Activated CD8-positive, alpha-beta T cell treated with anti-CD3 and anti-CD28 coated beads for 36 hours (primary cell): ENCODE measurements around the gene SYF2. TPM values are rescaled to one million over a fixed set of nuclear protein-coding genes. Genes with fewer than 3 reads are reported as not detected.

ENCODE experiments used
- ATAC-seq: fragments of 200-7000 bp; cut with Tn5 transposase; one replicate; pipeline ENCODE4 v1.10.0; 2021; ENCODE audit warnings: mild to moderate bottlenecking, moderate library complexity
- CTCF ChIA-PET: fragments of 350-600 bp; sonication (Branson Sonifier 250); formaldehyde crosslinking; loops from one replicate; lab custom pipeline; 2021; ENCODE audit warnings: antibody characterized with exemption; lab: Charles Lee
- POLR2A ChIA-PET: fragments of 350-600 bp; sonication (Branson Sonifier 250); formaldehyde crosslinking; loops from one replicate; lab custom pipeline; 2021; ENCODE audit warnings: antibody characterized with exemption; lab: Charles Lee
- DNase-seq: peaks from one replicate; pipeline ENCODE4 v3.0.0-alpha.2; 2020
- H3K27ac Mint-ChIP-seq: one replicate; pipeline ENCODE4 v1.8.0; 2021; ENCODE audit warnings: mild to moderate bottlenecking, mixed read lengths
- H3K27me3 Mint-ChIP-seq: one replicate; pipeline ENCODE4 v1.8.0; 2021; ENCODE audit warnings: mixed read lengths
- H3K36me3 Mint-ChIP-seq: one replicate; pipeline ENCODE4 v1.8.0; 2021; ENCODE audit warnings: low read depth, mixed read lengths
- H3K4me1 Mint-ChIP-seq: one replicate; pipeline ENCODE4 v1.8.0; 2021; ENCODE audit warnings: low read depth, mixed read lengths
- H3K4me3 Mint-ChIP-seq: one replicate; pipeline ENCODE4 v1.8.0; 2021; ENCODE audit warnings: mild to moderate bottlenecking, moderate library complexity, mixed read lengths
- H3K9me3 Mint-ChIP-seq: one replicate; pipeline ENCODE4 v1.8.0; 2021; ENCODE audit warnings: mixed read lengths
- intact Hi-C: fragments of 100-400 bp; cut with micrococcal nuclease; formaldehyde crosslinking; loops from one replicate; pipeline ENCODE4 v1.10.0; 2022
- total RNA-seq, 2 experiments: library from RNA; stranded (reverse); gene quantifications; one replicate each; pipeline ENCODE4 v1.2.3, GENCODE V29; 2021
- TF ChIP-seq, protein P1 (sequence below): fragments of 200-600 bp; IDR thresholded peaks from one replicate; pipeline ENCODE4 v1.8.0; 2022; ENCODE audit warnings: antibody characterized with exemption, mild to moderate bottlenecking

SYF2 gene
- total RNA-seq, 2 experiments from 2014 or later = 35.7 to 39.6 TPM

DNA sequence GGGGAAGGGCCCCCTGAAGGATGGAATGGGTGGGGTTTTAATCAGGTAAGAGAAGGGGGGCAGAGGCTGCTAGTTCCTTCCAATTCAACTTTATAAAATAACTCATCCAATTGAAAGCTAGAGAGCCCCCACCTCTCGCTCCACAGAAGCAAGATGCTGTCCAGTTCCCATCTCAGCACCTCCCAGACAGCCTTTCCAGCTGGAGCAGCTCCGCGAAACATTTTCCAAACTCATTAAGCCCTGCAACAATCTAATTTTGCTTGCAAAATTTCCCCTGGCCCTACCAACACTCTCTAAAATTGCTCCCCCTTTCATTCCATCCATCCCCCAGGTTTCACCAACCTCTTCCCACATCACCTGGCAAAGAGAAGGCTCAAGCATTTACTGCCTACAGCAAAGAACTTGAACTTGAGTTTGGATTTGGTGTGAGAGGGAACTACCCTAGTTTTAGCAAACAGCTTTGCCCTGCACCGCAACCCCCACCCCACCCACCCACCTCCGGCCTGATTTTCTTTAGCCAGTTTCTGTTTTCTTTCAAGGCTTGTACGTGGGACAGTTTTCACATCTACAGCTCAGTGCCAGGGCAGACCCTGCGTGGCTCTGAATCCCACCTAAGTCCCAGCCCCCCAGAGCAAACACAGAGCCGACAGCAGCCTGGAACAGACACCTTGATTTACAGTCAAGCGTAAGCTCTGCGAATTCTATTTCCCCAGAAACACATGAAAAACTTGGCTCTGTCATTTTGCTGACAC is 46.7 kb downstream of the SYF2 start:
- ATAC-seq (no peak), DNase-seq (no peak)
- TF ChIP-seq, protein P1, sequence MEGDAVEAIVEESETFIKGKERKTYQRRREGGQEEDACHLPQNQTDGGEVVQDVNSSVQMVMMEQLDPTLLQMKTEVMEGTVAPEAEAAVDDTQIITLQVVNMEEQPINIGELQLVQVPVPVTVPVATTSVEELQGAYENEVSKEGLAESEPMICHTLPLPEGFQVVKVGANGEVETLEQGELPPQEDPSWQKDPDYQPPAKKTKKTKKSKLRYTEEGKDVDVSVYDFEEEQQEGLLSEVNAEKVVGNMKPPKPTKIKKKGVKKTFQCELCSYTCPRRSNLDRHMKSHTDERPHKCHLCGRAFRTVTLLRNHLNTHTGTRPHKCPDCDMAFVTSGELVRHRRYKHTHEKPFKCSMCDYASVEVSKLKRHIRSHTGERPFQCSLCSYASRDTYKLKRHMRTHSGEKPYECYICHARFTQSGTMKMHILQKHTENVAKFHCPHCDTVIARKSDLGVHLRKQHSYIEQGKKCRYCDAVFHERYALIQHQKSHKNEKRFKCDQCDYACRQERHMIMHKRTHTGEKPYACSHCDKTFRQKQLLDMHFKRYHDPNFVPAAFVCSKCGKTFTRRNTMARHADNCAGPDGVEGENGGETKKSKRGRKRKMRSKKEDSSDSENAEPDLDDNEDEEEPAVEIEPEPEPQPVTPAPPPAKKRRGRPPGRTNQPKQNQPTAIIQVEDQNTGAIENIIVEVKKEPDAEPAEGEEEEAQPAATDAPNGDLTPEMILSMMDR = no peak
- POLR2A ChIA-PET = no interaction called here
- intact Hi-C loops = no loop called here
- Mint-ChIP-seq H3K4me3 (no peak overlapping the region), H3K27me3 (peaks cover 3% of the 10 kb centered on the region), H3K9me3 (no peaks in the 10 kb centered on the region), H3K4me1 (no peaks in the 10 kb centered on the region), H3K27ac (no peak overlapping the region), H3K36me3 (no peaks in the 10 kb centered on the region)
- CTCF ChIA-PET = interaction anchor here (1.2 to 1.4 kb wide), 2 partner anchors 18 to 20 kb away, joined by 3 to 4 read pairs; no protein-coding TSS in a partner anchor

DNA sequence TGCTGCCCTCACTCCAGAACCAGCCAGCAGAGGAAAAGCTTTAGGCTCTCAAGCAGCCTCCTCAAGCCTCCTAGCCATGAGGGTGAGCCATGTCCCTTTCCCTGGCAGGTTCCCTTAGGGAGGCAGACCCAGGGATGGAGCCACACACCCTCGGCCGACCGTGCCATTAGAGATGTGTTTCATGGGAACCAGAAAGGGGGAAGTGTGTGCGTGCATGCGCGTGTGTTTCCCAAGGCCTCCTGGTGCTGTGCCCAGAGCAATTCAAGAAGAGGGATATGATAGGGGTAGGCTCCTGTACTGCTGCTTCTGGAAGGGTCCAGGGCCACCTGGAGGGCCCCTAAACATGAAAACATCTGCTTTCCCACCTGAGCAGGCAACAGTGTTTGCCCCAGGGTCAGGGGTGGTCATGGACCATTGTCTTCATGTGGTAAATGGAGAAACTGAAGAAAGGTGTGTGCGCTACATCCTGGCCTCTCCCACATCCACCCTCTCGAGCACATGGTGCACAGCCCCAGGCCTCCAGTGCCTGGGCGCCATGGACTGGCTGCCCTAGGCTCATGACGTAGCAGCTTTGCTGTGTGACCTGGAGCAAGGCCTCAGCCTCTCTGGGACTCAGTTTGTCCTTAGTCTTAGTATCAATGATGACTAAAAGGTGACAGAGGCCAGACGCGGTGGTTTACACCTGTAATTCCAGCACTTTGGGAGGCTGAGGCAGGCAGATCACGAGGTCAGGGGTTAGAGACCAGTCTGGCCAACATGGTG is 48.1 kb downstream of the SYF2 start:
- ChIA-PET POLR2A (no interaction called here), CTCF (no interaction called here)
- H3K4me1 Mint-ChIP-seq = no peaks in the 10 kb centered on the region
- ATAC-seq = no peak
- TF ChIP-seq, protein P1 = no peak
- H3K27ac Mint-ChIP-seq = no peak overlapping the region
- no peaks in the 10 kb centered on the region for H3K36me3 Mint-ChIP-seq
- peaks cover 3% of the 10 kb centered on the region for H3K27me3 Mint-ChIP-seq
- intact Hi-C loops = no loop called here
- no peak overlapping the region for H3K4me3 Mint-ChIP-seq
- H3K9me3 Mint-ChIP-seq = no peaks in the 10 kb centered on the region
- DNase-seq = no peak

DNA sequence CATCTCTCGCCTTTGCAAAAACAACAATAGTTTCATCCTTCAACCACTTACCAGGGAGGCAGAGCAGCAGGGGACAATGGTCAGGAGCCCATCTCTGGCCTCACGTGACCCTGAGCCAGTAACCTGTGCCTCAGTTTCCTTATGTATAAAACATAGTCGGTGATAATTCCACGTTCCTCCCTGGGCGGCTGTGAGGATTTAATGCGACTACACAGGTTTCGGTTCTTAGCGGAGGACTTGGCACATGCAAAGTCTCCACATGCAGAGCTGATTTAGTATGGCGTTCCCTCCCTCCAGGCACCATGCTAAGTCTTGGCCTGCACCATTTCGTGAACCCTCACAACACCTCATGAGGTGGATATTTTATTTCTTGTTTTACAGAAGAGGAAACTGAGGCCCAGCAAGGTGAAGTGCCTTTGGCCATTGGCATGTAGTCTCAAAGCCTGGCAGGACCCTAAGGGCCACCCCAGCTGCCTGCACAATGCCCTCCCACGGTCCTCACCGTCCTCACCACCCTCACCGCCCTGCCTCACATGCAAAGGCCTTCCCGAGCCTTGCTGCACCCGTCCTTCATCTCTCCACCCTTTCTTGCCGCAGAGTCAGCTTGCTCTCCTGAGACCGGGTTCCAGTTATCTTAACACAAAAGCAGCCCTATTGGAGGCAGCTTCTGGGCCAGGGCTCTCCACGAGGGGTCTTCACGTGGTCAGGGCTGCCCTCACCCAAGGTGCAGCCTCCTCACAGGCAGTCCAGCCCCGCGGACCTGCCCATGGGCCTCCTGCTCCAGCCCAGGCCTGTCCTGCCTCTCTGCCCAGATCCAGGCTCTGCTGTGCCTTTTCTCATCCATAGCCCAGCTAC is 48.9 kb downstream of the SYF2 start:
- TF ChIP-seq, protein P1 = no peak
- ATAC-seq = no peak
- ChIA-PET POLR2A (interaction anchor here (1.4 kb wide), 1 partner anchor 10 kb away, joined by 3 read pairs; no protein-coding TSS in a partner anchor), CTCF (no interaction called here)
- Mint-ChIP-seq H3K9me3 (no peaks in the 10 kb centered on the region), H3K27ac (no peak overlapping the region), H3K4me3 (no peak overlapping the region), H3K4me1 (no peaks in the 10 kb centered on the region), H3K27me3 (peaks cover 3% of the 10 kb centered on the region), H3K36me3 (no peaks in the 10 kb centered on the region)
- DNase-seq = no peak
- intact Hi-C loops = no loop called here

DNA sequence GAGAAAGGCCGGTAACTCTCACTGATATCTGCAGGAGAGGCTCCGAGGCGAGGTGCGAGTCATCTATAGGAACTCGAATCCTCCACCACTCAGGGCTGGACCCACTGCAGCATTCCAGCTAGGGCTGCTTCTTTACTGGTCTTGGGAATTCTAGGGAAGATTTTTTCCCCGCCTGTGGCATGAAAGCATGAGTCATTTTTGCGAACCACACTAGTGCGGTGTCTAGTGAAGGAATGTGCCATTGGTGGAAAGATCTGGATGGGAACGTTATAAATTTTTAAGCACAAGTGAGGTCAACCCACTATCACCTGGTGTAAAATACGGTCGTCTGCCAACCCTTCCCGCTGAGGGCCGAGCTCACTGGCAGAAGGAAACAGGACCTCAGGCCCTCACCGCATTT is 49.7 kb downstream of the SYF2 start:
- H3K27me3 Mint-ChIP-seq = peaks cover 3% of the 10 kb centered on the region
- TF ChIP-seq, protein P1 = no peak
- no peak overlapping the region for H3K4me3 Mint-ChIP-seq
- ATAC-seq = no peak
- H3K4me1 Mint-ChIP-seq = no peaks in the 10 kb centered on the region
- CTCF ChIA-PET = no interaction called here
- no peaks in the 10 kb centered on the region for H3K9me3 Mint-ChIP-seq
- H3K27ac Mint-ChIP-seq = no peak overlapping the region
- H3K36me3 Mint-ChIP-seq = no peaks in the 10 kb centered on the region
- no peak for DNase-seq
- POLR2A ChIA-PET = interaction anchor here (1.4 kb wide), 1 partner anchor 9 kb away, joined by 3 read pairs; no protein-coding TSS in a partner anchor
- intact Hi-C loops = no loop called here
